GM19324 (cell line): Measurements from ENCODE around the gene NRAS.
A peak's percentile ranks its signal among the peaks of the same experiment; 100 is the strongest.
"Not testable (repeated sequence)": the region's sequence is repeated elsewhere in the genome, so short reads cannot be mapped to it uniquely, and the experiment has no call there.

ENCODE experiments used
- ATAC-seq: cut with Tn5 transposase; IDR thresholded peaks from one replicate; pipeline ENCODE4 v1.9.1; 2021; ENCODE audit warnings: mild to moderate bottlenecking, moderate library complexity; ENCODE audit not compliant: unreplicated experiment, low FRiP score

NRAS gene

DNA sequence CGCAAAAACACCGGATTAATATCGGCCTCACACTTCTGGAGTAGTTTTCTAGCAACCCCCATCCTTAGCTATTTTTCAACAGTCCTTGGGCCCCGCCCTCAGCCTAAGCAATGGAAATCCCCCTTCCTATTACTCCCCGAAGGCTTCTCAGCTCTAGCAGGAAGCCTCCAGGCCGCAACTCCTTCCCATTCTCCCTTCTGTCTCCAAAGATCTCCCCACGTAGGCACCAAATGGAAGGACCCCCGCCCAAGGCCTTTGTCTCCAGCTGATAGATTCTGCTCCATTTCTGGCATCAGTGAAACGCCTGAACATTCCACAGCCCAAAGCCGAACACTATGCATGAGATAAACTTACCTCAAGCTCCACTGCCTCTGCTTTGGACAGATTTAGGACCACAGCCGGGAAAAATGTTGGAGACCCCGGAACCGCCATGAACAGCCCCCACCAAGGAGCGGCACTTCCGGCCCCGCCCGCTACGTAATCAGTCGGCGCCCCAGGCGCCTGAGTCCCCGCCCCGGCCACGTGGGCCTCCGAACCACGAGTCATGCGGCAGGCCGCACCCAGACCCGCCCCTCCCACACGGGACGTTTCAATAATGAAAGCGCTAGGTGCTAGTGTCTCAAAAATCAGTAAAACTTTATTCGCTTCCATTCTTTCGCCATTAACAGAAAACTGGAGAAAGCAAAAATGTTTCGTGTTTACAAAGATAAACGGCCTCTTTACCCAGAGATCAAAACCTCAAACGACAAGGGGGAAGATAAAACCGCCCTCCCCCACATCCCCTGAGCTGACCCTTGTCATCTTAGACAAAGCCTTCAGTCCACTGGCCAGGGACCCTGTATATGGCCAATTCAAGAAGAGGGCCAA is at the start of gene NRAS:
NRAS (minus strand) TSS at position 468 of the 867 bp plus-strand sequence. CDS start 611 bp downstream, outside the sequence.
- ATAC-seq, result peak; percentile 96

DNA sequence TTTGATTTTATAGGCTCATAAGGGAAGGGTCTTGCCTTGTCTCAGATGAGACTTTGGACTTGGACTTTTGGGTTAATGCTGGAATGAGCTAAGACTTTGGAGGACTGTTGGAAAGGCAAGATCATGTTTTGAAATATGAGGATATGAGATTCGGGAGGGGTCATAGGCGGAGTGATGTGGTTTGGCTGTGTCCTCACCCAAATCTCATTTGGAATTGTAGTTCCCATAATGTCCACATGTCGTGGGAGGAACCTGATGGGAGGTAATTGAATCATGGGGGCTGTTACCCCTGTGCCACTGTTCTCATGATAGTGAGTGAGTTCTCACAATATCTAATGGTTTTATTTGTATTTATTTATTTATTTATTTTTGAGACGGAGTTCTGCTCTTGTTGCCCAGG is 48.1 kb upstream of the NRAS start:
- no peak for ATAC-seq

GRCh38 chr1:114758256-114758832 is 41.8 kb upstream of the NRAS start:
- ATAC-seq, result no peak

DNA sequence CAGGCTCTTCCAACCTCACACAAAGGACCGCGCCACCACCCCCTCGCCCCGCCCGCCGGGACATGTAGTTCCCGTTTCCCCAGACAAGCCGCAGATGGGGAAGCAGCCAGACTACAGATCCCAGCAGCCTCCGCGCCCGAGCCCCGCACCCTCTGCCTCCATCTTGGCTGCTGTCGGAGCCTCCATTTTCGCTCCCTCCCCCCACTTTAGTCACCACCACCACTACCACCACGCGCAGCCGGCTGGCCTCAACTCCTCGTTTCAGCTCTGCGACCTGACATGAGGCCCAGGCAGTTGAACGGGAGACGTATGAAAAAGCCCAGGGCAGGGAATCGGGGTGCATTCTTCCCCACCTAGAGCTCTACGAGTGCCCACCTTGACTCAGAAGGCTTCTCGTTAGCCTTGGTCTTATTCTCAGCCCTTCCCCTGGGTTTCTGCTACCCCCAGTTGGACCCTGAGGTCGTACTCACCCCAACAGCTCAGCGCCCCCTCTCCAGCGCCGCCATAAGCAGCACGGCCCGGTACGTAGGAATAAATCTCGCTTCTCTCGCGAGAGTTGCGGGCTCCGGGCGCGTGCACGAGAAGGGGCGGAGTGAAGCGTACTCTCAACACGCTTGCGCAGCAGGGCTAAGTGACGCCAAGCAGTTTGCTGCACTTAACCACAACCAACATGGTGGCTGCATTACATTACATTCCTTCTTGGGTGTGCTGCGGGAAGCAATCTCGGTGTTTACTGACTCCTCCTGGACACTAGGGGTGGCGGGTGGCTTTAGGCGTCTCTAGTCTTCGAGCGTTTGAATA is 41.1 kb upstream of the NRAS start, which contains the start of gene CSDE1:
CSDE1 (minus strand) TSS at position 530 of the 801 bp plus-strand sequence. CDS start 18,094 bp downstream, outside the sequence.
- ATAC-seq, result peak; percentile 82

- no peak for ATAC-seq
Measured at GRCh38 chr1:114756949-114757454, 40.4 kb upstream of the NRAS start.

DNA sequence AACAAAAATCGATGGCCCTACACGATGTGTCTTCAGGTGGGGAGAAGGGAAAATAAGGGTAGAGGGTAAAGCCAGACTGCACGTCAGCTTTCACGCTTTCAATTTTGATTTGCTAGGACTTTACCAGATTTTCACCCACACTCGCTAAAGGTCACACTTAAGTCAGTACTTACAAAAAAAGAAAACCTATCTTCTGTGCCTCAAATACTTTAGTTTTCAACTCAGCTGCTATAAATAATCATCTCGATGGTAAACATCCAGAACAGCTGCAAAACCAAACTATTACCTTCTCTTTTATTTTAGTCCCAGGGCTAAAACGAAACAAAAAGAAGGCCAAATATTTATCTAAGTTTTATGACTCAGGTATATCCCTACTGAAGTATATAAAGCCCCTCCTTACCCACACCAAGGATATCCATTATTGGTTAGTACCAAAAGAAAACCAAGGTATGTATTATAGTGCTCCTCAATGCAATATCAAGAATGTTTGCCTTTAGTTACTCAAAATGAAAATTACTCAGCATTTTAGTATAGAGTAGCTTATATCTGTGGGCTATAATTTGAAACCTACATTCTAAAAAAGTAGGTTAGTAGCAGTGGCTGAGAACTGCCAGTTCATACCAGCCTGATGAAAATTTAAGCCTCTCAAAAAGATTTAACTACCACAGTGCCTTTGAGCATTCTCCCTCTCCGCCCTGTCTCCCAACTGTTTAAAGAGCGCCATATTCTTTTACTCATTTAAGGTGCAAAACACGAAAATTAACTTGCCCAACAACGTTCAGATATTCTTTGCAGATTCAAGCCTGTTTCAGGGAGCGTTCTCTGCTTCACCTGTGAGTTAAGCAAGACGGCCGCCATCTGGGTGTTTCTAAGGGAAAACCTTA is 39.7 kb upstream of the NRAS start:
- peak; percentile 40 for ATAC-seq

DNA sequence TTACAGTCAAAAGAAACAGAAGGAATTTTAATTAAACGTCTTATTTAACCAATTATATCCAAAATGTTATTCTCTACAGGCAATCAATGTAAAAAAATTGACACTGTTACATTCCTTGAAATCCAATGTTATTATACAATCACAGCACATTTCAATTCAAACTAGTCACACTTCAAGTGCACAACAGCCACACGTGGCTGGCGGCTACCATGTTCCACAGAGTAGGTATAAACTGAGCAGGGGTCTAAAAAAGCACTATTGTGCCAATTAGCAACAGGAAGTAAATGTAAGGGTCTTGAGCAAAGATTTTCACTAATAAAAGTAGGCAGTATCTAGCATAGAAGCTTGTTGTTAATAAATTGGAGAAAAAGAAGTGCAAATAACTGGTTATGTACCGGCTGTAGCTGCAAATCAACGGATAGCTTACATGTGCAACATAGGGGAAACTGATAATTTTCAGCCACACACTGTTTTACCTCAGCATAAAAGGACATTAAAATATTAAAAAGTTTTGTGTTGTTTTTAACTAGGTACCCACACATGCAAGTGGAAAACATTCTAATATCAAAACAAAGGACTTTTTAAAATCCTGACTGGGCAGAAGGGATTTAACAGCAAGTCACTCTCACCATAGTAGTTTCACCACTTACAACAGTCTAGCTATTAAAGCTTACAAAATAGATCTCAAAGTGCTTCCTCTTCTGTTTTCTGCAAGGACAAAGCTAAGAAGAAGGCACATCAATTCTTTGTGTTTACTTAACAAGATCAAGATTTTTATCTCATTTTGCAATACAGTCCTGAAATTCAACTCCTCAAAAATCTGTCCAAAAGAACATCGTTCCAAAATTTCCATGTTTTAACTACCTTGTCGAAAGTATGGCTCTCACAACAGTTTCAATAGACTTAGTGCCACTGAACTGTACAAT is 38.7 kb upstream of the NRAS start:
- no peak for ATAC-seq

GRCh38 chr1:114753702-114754101 is 37.1 kb upstream of the NRAS start:
- not testable (repeated sequence) for ATAC-seq

GRCh38 chr1:114753143-114753542 is 36.6 kb upstream of the NRAS start:
- no peak for ATAC-seq

- no peak for ATAC-seq
Measured at GRCh38 chr1:114750780-114751179, 34.2 kb upstream of the NRAS start.

GRCh38 chr1:114749835-114750234 is 33.3 kb upstream of the NRAS start:
- no peak for ATAC-seq

DNA sequence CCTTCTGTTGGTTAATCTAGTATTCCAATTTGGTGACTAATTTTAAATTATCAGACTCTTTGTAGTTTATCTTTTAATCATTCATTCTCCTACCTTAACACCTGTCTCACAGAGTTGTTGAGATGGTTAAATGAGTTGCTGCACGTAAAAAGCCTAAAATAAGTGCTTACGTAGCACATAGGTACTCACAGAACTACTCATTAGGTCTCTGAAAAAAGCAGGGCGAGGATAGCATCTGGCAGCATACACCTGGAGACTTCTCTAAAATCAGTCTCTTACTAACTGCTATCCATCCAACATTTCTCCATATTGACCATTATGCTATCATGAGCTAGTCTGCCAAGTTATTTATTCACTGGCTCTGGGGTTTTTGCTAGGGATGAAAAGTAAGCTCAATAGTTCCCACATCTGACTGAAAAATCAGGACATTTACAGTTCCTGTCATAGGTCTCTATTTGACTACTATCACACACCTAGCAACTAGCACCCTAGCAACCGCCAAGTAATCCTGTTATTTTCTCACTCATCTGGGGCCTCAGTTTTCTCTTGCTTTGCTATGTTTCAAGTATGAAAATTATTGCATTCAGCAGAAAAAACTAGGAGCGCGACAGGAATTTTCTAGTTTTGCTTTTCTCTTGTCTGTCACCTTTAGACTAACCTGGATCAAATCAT is 30.0 kb upstream of the NRAS start:
- ATAC-seq, result no peak

- ATAC-seq, result no peak
Measured at GRCh38 chr1:114745291-114745690, 28.7 kb upstream of the NRAS start.

DNA sequence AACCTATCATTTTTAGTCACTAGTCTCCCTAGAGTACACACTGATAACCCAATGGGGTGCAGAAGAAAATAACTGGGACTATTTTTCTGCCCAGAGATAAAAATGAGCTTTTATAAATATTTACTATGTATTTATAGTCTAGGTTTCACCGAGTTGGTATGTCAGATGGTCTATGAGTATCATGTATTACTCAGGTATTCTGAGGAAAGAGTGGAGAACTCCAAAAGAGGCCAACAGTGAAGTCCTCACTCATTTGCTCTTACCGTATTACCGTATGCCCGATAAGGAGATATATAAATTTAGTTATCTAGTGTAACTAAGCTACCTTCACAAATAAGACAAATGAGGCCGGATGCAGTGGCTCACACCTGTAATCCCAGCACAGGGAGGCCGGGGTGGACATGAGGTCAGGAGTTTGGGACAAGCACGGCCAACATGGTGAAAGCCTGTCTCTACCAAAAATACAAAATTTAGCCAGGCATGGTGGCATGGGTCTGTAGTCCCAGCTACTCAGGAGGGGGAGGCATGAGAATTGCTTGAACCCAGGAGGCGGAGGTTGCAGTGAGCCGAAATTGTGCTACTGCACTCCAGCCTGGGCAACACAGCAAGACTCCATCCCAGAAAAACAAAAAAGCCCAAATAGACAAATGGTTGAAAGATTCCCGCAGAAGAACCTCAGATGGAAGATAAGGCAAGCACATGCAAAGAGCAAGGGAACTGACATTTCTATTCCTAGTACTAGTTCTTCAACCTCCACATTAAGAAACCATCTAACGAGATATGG is 25.6 kb upstream of the NRAS start:
- ATAC-seq, result no peak

DNA sequence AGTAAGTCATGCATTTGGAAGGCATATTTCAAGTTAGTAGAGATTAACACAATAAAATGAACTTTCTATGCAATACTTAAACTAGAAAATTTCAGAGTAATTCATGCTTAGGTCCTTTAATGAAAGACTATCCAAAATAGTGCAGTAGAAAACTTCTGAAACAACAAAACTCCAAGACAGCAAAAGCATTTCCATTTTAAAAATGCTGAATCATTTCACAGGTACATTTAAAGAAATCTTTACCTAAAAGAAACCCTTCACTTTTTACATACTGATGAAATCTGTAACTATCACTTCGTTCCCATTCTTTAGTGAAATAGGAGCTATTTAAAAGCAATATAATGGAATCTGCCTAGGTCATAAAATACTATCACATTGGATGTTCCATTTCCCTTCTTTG is 23.8 kb upstream of the NRAS start:
- ATAC-seq, result no peak

DNA sequence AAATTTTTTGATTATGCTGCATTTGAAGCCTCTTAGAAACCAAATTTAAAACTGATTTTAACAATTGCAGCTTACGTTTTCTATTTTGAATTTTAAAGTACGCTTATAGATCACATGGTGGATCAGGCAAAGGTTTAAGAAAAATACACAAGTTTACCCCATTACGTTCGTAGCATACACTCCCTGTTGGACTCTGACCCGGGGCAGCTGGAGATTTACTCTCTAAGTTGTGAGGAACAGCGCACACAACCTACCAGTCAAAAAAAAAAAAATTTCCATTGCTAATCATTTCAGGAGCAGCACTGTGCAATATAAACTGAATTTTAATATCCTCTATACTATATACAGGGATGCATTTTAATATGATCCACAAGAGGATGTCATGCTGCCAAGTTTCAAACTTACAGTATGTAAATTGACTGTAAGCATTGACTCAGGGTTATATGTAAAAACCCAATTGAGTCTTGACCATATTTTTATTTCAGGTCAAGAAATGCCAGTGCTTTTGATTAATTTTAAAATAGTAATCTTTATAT is 20.8 kb upstream of the NRAS start:
- ATAC-seq, result no peak

- no peak for ATAC-seq
Measured at GRCh38 chr1:114735479-114735878, 18.9 kb upstream of the NRAS start.
